SK-N-SH (cell line): ENCODE results near the gene COL4A3. TPM values are rescaled to one million over a fixed set of nuclear protein-coding genes. Genes with fewer than 3 reads are reported as not detected.

ENCODE experiments used
- CTCF ChIA-PET: fragments of 300-600, 350-600 bp; formaldehyde crosslinking; extraction: SDS; loops from one replicate; lab custom pipeline; 2021; lab: Yijun Ruan, JAX
- POLR2A ChIA-PET: fragments of 350-600 bp; sonication (Branson Sonifier 250); formaldehyde crosslinking; extraction: SDS; loops from one replicate; lab custom pipeline; 2020; ENCODE audit warnings: antibody characterized with exemption, inconsistent platforms; lab: Yijun Ruan, JAX
- DNase-seq: peaks from one replicate; pipeline ENCODE4 v3.0.0; 2012
- H2AFZ ChIP-seq: fragments of 200-600 bp; sonication (generic); 2 replicates; pipeline ENCODE4 v1.8.1; 2016; ENCODE audit warnings: antibody characterized with exemption, mild to moderate bottlenecking, low read depth
- H3F3A ChIP-seq: fragments of 200-600 bp; sonication (generic); replicated peaks from 2 replicates; pipeline ENCODE3; 2016; ENCODE audit warnings: antibody characterized with exemption, mild to moderate bottlenecking; ENCODE audit not compliant: insufficient read depth
- H3K27ac ChIP-seq, 2 experiments: fragments of 200-500 bp in 1 of 2; fragments of 200-600 bp in 1 of 2; sonication (Bioruptor generic) in 1 of 2; sonication (generic), shearing (Covaris generic) in 1 of 2; 2 replicates each; pipeline versions ENCODE4 v1.5.1 to v1.6.1; 2014 to 2016; ENCODE audit warnings: low read depth in 2 of 2, inconsistent platforms in 1 of 2, low read length in 1 of 2, mild to moderate bottlenecking in 1 of 2, mixed read lengths in 1 of 2
- H3K27me3 ChIP-seq: fragments of 200-600 bp; sonication (generic), shearing (Covaris generic); 2 replicates; pipeline ENCODE4 v1.6.1; 2016; ENCODE audit warnings: mixed run types; ENCODE audit not compliant: insufficient read depth
- H3K36me3 ChIP-seq, 2 experiments: fragments of 200-500 bp in 1 of 2; fragments of 200-600 bp in 1 of 2; sonication (Bioruptor generic) in 1 of 2; sonication (generic) in 1 of 2; replicated peaks in 1 of 2; 2 replicates each; pipeline versions ENCODE3 to v1.5.1; 2014 to 2016; ENCODE audit warnings: low read length in 1 of 2, mild to moderate bottlenecking in 1 of 2; ENCODE audit not compliant: insufficient read depth in 2 of 2, control insufficient read depth in 1 of 2
- H3K4me1 ChIP-seq, 2 experiments: fragments of 200-500 bp in 1 of 2; fragments of 200-600 bp in 1 of 2; sonication (Bioruptor generic) in 1 of 2; sonication (generic), shearing (Covaris generic) in 1 of 2; 2 replicates each; pipeline versions ENCODE4 v1.5.1 to v1.6.1; 2014 to 2016; ENCODE audit warnings: low read depth in 1 of 2, low read length in 1 of 2, mixed run types in 1 of 2; ENCODE audit not compliant: insufficient read depth in 2 of 2, control insufficient read depth in 1 of 2
- H3K4me2 ChIP-seq: fragments of 200-600 bp; sonication (generic), shearing (Covaris generic); 2 replicates; pipeline ENCODE4 v1.6.1; 2017; ENCODE audit warnings: mixed run types
- H3K4me3 ChIP-seq, 2 experiments: fragments of 200-500 bp in 1 of 2; fragments of 200-600 bp in 1 of 2; sonication (Bioruptor generic) in 1 of 2; sonication (generic), shearing (Covaris generic) in 1 of 2; 2 replicates each; pipeline versions ENCODE4 v1.5.1 to v1.8.1; 2014 to 2016; ENCODE audit warnings: low read depth in 2 of 2, inconsistent platforms in 1 of 2, low read length in 1 of 2, mild to moderate bottlenecking in 1 of 2, mixed read lengths in 1 of 2, moderate library complexity in 1 of 2
- H3K79me2 ChIP-seq: fragments of 200-600 bp; sonication (generic); 2 replicates; pipeline ENCODE4 v1.8.1; 2017; ENCODE audit warnings: mild to moderate bottlenecking; ENCODE audit not compliant: insufficient read depth
- H3K9ac ChIP-seq: fragments of 200-600 bp; sonication (generic); 2 replicates; pipeline ENCODE4 v1.6.1; 2017; ENCODE audit warnings: mixed run types
- H3K9me2 ChIP-seq: fragments of 200-600 bp; sonication (generic); 2 replicates; pipeline ENCODE4 v1.6.1; 2017; ENCODE audit warnings: mixed run types
- H3K9me3 ChIP-seq: fragments of 200-600 bp; sonication (generic); 2 replicates; pipeline ENCODE4 v1.6.1; 2017; ENCODE audit warnings: mixed run types, mild to moderate bottlenecking, moderate library complexity
- H4K20me1 ChIP-seq: fragments of 200-600 bp; sonication (generic); 2 replicates; pipeline ENCODE4 v1.6.1; 2017; ENCODE audit warnings: mild to moderate bottlenecking, mixed run types; ENCODE audit not compliant: insufficient read depth
- ELF1 ChIP-seq: IDR thresholded peaks from 2 replicates; pipeline ENCODE4 v1.4.0; 2012
- EP300 ChIP-seq, 2 experiments: IDR thresholded peaks; 2 replicates each; pipeline versions ENCODE4 v1.4.0 to v1.6.1; 2012; ENCODE audit warnings: borderline replicate concordance in 1 of 2, low read depth in 1 of 2, low read length in 1 of 2
- FOSL2 ChIP-seq: IDR thresholded peaks from 2 replicates; pipeline ENCODE4 v1.4.0; 2012; ENCODE audit warnings: low read depth, mild to moderate bottlenecking, moderate library complexity, borderline replicate concordance
- FOXJ3 ChIP-seq: sonication (generic); formaldehyde crosslinking; IDR thresholded peaks from 2 replicates; pipeline ENCODE4 v1.5.1; 2020; ENCODE audit warnings: mild to moderate bottlenecking, missing genetic modification reagents
- FOXM1 ChIP-seq: IDR thresholded peaks from 2 replicates; pipeline ENCODE4 v1.4.0; 2012; ENCODE audit warnings: low read depth, mild to moderate bottlenecking
- GATA2 ChIP-seq: sonication (generic); formaldehyde crosslinking; IDR thresholded peaks from 2 replicates; pipeline ENCODE4 v1.5.0; 2020; ENCODE audit warnings: mild to moderate bottlenecking, missing genetic modification reagents
- JUND ChIP-seq: IDR thresholded peaks from 2 replicates; pipeline ENCODE4 v1.4.0; 2012
- MXI1 ChIP-seq: IDR thresholded peaks from 2 replicates; pipeline ENCODE4 v1.6.1; 2012; ENCODE audit warnings: mild to moderate bottlenecking, low read depth, low read length, improper control_type of control experiment
- POLR2AphosphoS5 ChIP-seq: IDR thresholded peaks from 2 replicates; pipeline ENCODE4 v1.6.1; 2012; ENCODE audit warnings: low read depth, low read length
- RFX5 ChIP-seq: IDR thresholded peaks from 2 replicates; pipeline ENCODE4 v1.6.1; 2012; ENCODE audit warnings: mild to moderate bottlenecking, improper control_type of control experiment, low read length
- SIN3A ChIP-seq: IDR thresholded peaks from 2 replicates; pipeline ENCODE4 v1.6.1; 2012; ENCODE audit warnings: low read depth, mild to moderate bottlenecking, low read length, moderate library complexity, borderline replicate concordance
- TAF1 ChIP-seq: IDR thresholded peaks from 2 replicates; pipeline ENCODE4 v1.6.1; 2012; ENCODE audit warnings: low read depth, mild to moderate bottlenecking, low read length, moderate library complexity, borderline replicate concordance
- TCF12 ChIP-seq: IDR thresholded peaks from 2 replicates; pipeline ENCODE4 v1.4.0; 2012
- TEAD4 ChIP-seq: IDR thresholded peaks from 2 replicates; pipeline ENCODE4 v1.4.0; 2012; ENCODE audit warnings: mild to moderate bottlenecking, borderline replicate concordance; ENCODE audit not compliant: insufficient read depth
- YY1 ChIP-seq: IDR thresholded peaks from 2 replicates; pipeline ENCODE4 v1.4.0; 2012; ENCODE audit warnings: low read depth, mild to moderate bottlenecking
- WGBS: methylation state at CpG from one replicate; pipeline ENCODE4 v1.1.6; 2017; ENCODE audit warnings: low lambda C conversion rate; 5-methylcytosine and 5-hydroxymethylcytosine counted together
- polyA plus RNA-seq, 3 experiments: library from polyadenylated mRNA; depleted of rRNA; stranded (reverse); fragments of >200 nt; gene quantifications; 2 replicates each; pipeline ENCODE4 v1.2.3, GENCODE V29; 2012
- TF ChIP-seq, protein P1 (sequence below): fragments of 200-600 bp; sonication (generic); IDR thresholded peaks from 2 replicates; pipeline ENCODE4 v1.6.1; 2017; ENCODE audit warnings: antibody characterized with exemption, mild to moderate bottlenecking, moderate library complexity
- TF ChIP-seq, protein P2 (sequence below): IDR thresholded peaks from 2 replicates; pipeline ENCODE4 v1.4.0; 2012; ENCODE audit warnings: low read depth, borderline replicate concordance
- TF ChIP-seq, protein P3 (sequence below): IDR thresholded peaks from 2 replicates; pipeline ENCODE4 v1.4.0; 2012; ENCODE audit warnings: low read depth, borderline replicate concordance

The COL4A3 gene
- polyA plus RNA-seq, 1 of the 3 experiments (the other 2 are of a cell fraction), result not detected

DNA sequence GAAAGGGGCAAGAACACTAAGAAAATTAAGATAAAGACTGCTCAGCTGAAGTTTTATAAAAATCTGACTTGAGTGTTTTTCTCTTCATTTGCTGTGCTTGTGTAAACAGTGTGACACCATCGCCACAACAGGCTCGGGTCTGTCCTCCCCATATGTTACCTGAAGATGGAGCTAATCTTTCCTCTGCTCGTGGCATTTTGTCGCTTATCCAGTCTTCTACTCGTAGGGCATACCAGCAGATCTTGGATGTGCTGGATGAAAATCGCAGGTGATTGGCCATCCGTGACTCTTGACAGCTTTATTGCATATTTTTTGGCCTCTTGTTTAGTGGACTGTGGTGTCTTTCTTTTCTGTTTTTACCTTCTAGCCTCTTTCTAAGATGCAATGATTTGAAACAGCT is 182.7 kb downstream of the COL4A3 start:
- H3K4me3 ChIP-seq, result no peak overlapping the region
- H3K9me2 ChIP-seq, result no peaks in the 10 kb centered on the region
- no peak overlapping the region for H3K27ac ChIP-seq
- H3K9me3 ChIP-seq, result no peaks in the 10 kb centered on the region
- no peaks in the 10 kb centered on the region for H3F3A ChIP-seq
- H3K4me1 ChIP-seq, result no peaks in the 10 kb centered on the region
- 86% methylated on average over 7 of the region's 7 CpGs for WGBS
- ChIA-PET CTCF (interaction anchor here (1.0 to 2.5 kb wide), 4 partner anchors 11 to 222 kb away, joined by 3 to 8 read pairs (median 4); no protein-coding TSS in a partner anchor), POLR2A (no interaction called here)
- DNase-seq, result no peak
- H3K36me3 ChIP-seq, result peaks cover 56 to 78% of the 10 kb centered on the region in 2 experiments
- no peaks in the 10 kb centered on the region for H3K27me3 ChIP-seq
- H3K79me2 ChIP-seq, result no peaks in the 10 kb centered on the region
- H3K4me2 ChIP-seq, result no peak overlapping the region
- TF ChIP-seq GATA2 (CRISPR knock-in tag) (no peak), ELF1 (no peak), MXI1 (no peak), FOXM1 (no peak), TEAD4 (no peak), FOSL2 (no peak), POLR2AphosphoS5 (no peak), RFX5 (no peak), TAF1 (no peak), EP300 (IDR thresholded peaks at IDR 0.05; ENCODE audit: borderline replicate concordance in 1 of 2, low read depth in 1 of 2, low read length in 1 of 2) (no peak), YY1 (no peak), SIN3A (no peak), FOXJ3 (CRISPR knock-in tag) (no peak), TCF12 (no peak), JUND (no peak)
- TF ChIP-seq, protein P1, sequence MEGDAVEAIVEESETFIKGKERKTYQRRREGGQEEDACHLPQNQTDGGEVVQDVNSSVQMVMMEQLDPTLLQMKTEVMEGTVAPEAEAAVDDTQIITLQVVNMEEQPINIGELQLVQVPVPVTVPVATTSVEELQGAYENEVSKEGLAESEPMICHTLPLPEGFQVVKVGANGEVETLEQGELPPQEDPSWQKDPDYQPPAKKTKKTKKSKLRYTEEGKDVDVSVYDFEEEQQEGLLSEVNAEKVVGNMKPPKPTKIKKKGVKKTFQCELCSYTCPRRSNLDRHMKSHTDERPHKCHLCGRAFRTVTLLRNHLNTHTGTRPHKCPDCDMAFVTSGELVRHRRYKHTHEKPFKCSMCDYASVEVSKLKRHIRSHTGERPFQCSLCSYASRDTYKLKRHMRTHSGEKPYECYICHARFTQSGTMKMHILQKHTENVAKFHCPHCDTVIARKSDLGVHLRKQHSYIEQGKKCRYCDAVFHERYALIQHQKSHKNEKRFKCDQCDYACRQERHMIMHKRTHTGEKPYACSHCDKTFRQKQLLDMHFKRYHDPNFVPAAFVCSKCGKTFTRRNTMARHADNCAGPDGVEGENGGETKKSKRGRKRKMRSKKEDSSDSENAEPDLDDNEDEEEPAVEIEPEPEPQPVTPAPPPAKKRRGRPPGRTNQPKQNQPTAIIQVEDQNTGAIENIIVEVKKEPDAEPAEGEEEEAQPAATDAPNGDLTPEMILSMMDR, result no peak
- TF ChIP-seq, protein P2, sequence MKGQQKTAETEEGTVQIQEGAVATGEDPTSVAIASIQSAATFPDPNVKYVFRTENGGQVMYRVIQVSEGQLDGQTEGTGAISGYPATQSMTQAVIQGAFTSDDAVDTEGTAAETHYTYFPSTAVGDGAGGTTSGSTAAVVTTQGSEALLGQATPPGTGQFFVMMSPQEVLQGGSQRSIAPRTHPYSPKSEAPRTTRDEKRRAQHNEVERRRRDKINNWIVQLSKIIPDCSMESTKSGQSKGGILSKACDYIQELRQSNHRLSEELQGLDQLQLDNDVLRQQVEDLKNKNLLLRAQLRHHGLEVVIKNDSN, result no peak
- TF ChIP-seq, protein P3, sequence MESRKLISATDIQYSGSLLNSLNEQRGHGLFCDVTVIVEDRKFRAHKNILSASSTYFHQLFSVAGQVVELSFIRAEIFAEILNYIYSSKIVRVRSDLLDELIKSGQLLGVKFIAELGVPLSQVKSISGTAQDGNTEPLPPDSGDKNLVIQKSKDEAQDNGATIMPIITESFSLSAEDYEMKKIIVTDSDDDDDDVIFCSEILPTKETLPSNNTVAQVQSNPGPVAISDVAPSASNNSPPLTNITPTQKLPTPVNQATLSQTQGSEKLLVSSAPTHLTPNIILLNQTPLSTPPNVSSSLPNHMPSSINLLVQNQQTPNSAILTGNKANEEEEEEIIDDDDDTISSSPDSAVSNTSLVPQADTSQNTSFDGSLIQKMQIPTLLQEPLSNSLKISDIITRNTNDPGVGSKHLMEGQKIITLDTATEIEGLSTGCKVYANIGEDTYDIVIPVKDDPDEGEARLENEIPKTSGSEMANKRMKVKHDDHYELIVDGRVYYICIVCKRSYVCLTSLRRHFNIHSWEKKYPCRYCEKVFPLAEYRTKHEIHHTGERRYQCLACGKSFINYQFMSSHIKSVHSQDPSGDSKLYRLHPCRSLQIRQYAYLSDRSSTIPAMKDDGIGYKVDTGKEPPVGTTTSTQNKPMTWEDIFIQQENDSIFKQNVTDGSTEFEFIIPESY, result no peak
- H2AFZ ChIP-seq, result no peak overlapping the region
- H3K9ac ChIP-seq, result no peak overlapping the region
- no peaks in the 10 kb centered on the region for H4K20me1 ChIP-seq
